HG03565 (cell line): ENCODE results near the gene KCNH1.

Source experiments
- ATAC-seq: cut with Tn5 transposase; IDR thresholded peaks from one replicate; pipeline ENCODE4 v1.9.1; 2021; ENCODE audit warnings: mild to moderate bottlenecking, moderate library complexity; ENCODE audit not compliant: unreplicated experiment

Gene KCNH1

DNA sequence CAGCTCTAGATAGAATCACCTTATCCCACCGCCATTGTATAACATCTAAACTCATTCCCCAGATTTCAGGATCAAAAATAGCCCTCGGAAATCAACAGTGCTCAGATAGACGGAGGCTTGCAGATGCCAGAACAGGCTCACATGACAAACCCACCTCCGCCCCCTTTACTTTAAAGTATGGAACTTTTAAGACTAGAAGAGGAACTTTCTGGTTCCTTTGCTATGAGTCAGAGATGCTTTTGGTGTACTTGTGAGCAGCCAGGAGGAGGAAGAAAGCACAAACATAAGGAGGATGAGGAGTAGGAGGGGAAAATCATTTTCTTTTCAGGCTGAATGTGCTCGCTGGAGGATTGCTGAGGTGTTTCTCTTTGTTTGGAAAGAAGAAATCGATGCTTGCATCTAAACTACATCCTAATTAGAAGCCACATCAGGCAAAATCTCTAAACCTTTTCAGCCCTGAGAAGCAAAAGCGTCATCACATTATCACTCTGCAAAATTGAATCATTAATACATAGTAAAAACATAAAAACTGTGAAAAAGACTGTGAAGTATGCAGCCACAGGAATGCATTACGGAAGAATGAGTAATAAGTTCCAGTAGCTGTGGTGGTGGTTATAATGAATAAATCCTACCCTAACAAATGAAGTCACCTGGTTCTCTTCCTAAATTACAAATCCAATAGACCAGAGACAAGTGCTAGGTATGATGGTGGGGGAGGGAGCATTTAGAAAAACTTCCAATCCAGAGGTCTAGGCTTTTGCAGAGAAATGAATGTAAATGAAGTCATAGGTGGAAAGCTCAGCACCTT lies 251.3 kb downstream of the KCNH1 start:
- ATAC-seq = no peak

DNA sequence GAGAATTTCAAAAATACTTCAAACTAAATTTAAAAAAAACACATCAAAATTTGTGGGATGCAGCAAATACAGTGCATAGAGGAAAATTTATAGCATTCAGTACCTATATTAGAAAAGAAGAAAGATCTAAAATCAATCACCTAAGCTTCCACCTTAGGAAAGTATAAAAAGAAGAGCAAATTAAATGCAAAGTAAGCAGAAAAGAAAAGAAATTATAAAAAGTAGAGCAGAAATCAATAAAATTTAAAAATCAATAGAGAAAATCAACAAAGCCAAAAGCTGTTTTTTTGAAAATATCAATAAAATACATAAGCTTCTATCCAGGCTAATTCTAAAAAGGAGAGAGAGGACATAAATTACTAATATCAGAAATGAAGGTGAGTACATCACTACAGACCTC lies 255.4 kb downstream of the KCNH1 start:
- ATAC-seq = no peak

DNA sequence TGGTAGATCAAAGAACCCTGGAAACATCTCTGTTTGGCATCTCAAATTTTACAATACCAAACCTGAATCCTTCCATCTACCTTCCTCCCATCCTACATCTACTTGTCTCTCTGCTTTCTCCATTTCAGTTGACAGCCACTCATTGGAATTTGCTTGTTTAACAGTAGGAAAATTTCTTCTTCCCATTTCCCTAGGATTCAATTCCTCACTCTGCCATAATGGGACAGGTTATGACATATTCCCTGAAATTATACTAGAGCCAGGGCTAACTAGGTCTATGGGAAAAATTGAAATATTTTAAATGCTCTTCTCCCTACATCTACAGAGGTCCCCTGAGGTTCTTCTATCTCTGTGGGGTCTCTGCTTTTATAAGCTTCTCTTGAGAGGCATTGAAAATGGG lies 257.7 kb downstream of the KCNH1 start:
- ATAC-seq = no peak

GRCh38 chr1:210866532-210866931 lies 267.4 kb downstream of the KCNH1 start:
- ATAC-seq = no peak

DNA sequence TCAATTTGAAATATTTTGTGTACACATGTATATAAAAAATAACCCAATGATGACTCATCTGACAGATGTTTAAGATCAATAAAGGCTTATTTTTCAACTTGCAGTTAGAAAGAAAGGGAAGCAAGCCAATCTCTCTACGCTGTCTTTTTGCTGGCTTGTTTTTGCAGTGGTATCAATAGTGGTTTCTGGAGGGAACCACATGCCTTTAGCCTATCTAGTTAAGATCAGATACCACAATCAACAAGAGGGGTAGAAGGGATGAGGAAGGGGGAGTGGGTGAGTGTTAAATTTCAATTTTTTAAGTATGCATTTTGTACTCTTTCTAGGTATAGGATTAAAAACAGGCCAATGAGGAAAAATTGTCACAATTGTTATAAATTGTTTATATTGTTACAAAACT lies 276.2 kb downstream of the KCNH1 start:
- no peak for ATAC-seq

- no peak for ATAC-seq
Measured at GRCh38 chr1:210857146-210857663, 276.7 kb downstream of the KCNH1 start.

DNA sequence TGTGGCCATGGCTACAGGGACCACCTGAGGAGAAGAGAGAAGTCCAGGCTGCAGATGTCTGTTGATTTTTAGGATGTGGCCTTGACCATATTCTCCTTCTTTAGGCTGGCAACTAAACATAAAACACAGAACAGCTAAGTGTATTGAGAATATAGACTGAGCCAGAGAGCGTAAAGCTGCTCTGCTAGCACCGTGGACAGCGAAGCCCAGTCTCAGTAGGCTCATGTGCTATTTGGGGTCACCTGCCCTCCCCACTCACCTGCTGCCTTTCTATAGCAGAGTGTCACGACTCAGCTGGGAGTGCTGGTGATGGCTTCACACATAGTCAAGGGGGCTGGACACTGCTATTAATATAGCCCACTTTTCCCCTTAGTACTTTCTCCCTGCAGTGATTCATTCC lies 278.5 kb downstream of the KCNH1 start:
- no peak for ATAC-seq

DNA sequence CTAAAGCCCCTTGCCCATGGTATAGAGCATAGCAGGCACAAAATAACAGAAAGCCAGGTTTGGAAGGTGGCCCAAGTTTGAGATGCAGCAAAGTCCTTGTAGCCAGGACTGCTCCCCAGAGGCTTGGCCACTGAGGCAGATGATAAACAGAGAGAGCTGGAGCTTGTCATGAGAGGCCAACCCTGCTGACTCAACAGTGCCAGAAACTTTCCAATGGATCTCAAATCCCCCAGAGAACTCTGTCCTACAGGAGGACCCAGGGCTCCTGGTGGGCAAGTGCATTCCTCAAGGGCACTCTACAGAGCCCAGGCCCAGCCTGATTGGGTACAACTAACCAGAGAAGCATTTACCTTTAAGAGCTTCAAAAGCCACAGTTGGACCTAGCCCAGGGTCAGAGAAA lies 280.7 kb downstream of the KCNH1 start:
- no peak for ATAC-seq

DNA sequence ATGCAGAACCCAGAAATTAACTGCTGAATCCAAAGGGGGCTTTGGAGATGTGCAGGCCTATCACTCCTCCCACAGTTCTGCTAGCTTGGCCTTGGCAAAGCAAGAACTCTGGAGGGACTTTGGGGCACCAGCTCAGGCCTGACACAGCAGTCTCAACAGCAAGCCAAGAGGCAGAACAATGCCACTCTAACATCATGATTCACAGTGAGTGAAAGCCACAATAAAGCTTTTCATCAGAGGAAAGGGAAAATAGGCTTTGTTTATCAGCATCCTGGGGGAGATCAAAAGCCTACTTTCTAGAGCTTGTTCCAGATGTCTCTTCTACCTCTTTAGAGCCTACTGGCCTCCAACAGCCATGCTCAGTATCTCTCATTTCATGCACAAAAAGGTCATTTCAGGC lies 283.4 kb downstream of the KCNH1 start:
- no peak for ATAC-seq

GRCh38 chr1:210848474-210848873 lies 285.5 kb downstream of the KCNH1 start:
- ATAC-seq = no peak

DNA sequence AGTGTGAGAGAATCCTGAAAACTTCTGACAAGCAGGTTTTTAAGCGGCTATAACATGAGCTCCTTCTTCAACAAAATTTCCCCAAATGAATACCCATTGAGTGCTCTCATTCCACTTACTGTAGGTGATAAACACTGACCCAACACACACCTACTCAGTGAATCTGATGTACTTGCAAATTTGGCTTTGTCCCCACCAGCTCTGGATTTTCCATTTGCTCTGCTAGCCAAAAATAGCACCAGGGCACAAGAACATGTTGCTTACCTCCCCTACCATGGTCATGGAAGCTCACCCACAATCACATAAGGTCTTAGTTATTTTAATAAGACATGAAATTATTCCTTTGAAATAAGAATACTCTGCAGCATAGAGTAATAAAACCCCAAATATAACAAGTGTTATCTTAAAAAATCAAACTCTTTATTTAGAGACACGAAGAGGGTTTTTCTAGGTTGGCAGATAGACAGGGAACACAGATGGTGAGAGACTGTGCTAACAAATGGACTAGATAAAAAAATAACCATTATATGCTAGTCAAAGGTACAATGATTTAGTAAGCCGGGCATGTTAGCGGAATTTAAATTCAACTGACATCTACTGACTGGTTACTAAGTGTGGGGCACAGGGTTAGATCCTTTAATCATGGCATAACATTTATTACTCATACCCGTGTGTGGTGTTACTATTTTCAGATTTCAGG lies 291.9 kb downstream of the KCNH1 start:
- no peak for ATAC-seq

GRCh38 chr1:210830034-210831028 lies 303.6 kb downstream of the KCNH1 start:
- no peak for ATAC-seq

GRCh38 chr1:210828996-210829596 lies 304.9 kb downstream of the KCNH1 start:
- ATAC-seq = no peak

DNA sequence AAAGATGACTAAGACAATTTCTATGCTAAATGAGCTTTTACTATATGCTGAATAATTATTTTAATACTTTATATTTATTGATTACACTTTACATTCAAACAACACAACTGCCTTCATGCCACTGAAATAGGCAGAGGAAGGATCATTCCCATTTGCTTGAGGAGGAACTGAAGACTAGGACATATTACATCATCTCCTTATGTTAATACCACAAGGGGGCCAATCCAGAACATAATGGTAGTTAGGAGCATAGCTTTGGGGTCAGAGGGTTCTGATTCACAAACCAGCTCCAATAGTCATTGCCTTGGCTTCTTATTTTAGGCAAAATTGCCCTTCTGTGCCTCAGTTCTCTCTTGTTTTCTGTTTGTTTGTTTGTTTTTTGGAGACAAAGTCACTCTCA lies 306.5 kb downstream of the KCNH1 start:
- ATAC-seq = no peak

- no peak for ATAC-seq
Measured at GRCh38 chr1:210826686-210827085, 307.3 kb downstream of the KCNH1 start.

DNA sequence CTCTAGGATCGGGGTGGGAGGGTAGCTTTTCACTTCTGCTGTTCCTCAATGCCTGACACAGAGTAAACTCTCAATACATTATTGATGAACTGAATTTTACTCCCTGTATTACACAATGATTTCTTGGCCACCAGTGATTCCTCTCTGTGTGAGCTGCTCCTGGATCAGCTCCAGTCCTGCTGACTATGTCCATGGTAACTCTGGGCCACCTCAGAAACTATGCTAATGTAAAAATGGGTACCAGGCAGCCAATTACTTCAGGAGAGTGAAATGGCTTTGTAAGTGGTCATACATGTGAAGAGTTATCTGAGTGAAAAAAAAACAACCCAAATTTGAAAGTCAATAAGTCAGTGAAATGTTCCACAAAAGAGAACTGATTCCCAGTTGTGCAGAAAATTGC lies 311.0 kb downstream of the KCNH1 start:
- ATAC-seq = no peak

DNA sequence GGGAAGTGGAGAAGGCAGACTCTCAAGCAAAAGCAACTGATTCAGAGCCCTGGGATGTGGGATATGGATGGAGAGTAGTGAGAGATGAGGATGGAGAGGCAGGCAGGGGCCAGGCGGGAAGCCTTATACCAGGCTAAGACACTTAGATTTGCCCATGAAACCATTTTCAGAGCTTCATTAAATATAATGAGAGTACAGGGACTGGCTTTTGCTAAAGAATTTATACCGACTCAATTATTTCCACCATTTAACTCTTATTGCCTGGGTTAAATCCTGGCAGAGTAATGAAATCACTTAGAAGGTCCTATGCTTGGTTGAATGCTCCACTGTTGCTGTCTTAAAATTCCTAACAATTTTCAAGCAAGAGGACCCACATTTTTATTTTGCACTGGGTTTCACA lies 311.7 kb downstream of the KCNH1 start:
- no peak for ATAC-seq

- ATAC-seq = no peak
Measured at GRCh38 chr1:210821615-210822014, 312.3 kb downstream of the KCNH1 start.

DNA sequence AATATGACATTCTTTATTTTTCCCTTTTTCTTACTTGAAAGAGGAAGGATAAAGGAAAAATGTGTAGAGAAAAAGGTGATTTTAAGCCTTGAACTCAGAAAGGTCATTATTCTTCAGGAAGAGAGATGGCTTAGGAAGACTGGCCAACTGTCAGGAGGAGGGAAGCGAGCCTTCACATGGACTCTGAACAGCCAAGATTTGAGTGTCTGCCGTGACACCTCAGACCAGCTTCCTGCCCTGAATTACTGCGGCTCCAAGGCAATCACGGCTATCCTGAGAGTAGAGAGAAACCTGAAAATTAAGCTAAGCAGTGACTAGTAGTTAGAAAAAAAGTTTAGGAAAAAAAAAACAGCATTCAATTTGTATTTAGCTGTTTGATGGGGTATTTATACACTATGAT lies 314.7 kb downstream of the KCNH1 start:
- no peak for ATAC-seq

DNA sequence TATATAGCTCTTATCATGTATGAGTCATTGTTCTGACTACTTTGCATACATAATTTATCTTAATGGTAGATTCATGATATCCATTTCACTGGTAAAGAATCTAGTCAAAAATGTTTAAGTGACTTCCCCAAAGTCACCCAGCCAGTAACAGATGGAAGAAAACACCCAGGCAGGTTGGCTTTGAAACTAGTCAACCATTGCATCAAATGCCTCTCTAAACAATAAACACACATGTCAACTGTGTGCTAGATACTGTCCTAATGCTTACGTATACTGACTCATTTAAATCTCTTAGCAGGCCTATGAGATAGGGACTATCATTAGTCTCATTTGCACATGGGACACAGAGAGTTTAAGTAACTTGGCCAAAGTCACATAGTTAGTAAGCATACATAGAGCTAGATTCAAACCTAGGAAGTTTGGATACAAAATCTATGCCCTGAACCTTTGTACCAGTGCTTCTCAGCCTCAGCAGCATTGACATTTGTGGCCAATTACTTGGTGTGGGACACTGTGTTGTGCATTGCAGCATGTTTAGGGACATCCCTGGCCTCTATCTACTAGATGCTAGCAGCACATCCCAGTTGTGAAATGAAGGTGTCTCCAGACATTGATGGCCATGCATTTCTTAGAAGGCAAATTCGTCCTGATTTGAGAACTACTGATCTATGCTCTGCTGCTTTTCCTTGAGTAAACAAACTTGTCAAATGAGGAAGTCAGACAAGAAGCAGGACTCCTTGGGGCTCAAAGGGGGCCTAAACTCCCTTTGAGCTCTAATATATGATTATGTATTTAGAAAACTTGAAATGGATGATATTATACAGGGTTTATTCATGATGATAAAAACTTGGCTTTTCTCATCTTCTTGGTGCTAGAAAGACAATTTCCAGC lies 316.3 kb downstream of the KCNH1 start:
- ATAC-seq = no peak
